Liver (tissue), 9 donors: Measurements from ENCODE around the gene SGCD. TPM values are rescaled to one million over a fixed set of nuclear protein-coding genes. Genes with fewer than 3 reads are reported as not detected.

Source experiments
- DNase-seq: peaks from one replicate; pipeline ENCODE4 v3.0.0-alpha.2; 2017; ENCODE audit warnings: low spot score
- H3K27ac ChIP-seq, 2 donors: one replicate each; pipeline ENCODE4 v1.7.0; 2013; ENCODE audit warnings: inconsistent platforms in 2 of 2, low read length in 2 of 2, control low read depth in 1 of 2, low read depth in 1 of 2, mild to moderate bottlenecking in 1 of 2
- H3K27me3 ChIP-seq, 4 donors: one replicate each; pipeline versions ENCODE4 v1.6.1 to v1.7.0; 2013; ENCODE audit warnings: low read length in 3 of 4, inconsistent platforms in 1 of 4, mild to moderate bottlenecking in 1 of 4, moderate library complexity in 1 of 4; ENCODE audit not compliant: control insufficient read depth in 4 of 4, insufficient read depth in 4 of 4
- H3K36me3 ChIP-seq, 4 donors: one replicate each; pipeline versions ENCODE4 v1.6.1 to v1.7.0; 2013; ENCODE audit warnings: low read length in 3 of 4, mild to moderate bottlenecking in 3 of 4, low read depth in 1 of 4, moderate library complexity in 1 of 4; ENCODE audit not compliant: control insufficient read depth in 4 of 4, insufficient read depth in 3 of 4
- H3K4me1 ChIP-seq, 4 donors: one replicate each; pipeline versions ENCODE4 v1.6.1 to v1.7.0; 2013; ENCODE audit warnings: low read length in 3 of 4, mild to moderate bottlenecking in 3 of 4, moderate library complexity in 1 of 4; ENCODE audit not compliant: control insufficient read depth in 4 of 4, insufficient read depth in 4 of 4
- H3K4me3 ChIP-seq, 3 donors: one replicate each; pipeline versions ENCODE4 v1.6.1 to v1.7.0; 2013; ENCODE audit warnings: low read length in 3 of 3, control low read depth in 1 of 3, low read depth in 1 of 3, mild to moderate bottlenecking in 1 of 3
- H3K9ac ChIP-seq, 2 donors: one replicate each; pipeline ENCODE4 v1.7.0; 2013; ENCODE audit warnings: low read length in 2 of 2, mild to moderate bottlenecking in 2 of 2, moderate library complexity in 2 of 2, control low read depth in 1 of 2, low read depth in 1 of 2
- H3K9me3 ChIP-seq, 4 donors: one replicate each; pipeline versions ENCODE4 v1.6.1 to v1.7.0; 2013; ENCODE audit warnings: low read length in 3 of 4; ENCODE audit not compliant: control insufficient read depth in 4 of 4
- ATF3 ChIP-seq: IDR thresholded peaks from 2 replicates; pipeline ENCODE4 v1.6.1; 2016; ENCODE audit warnings: antibody characterized with exemption
- FOXA1 ChIP-seq: IDR thresholded peaks from 2 replicates; pipeline ENCODE4 v1.6.1; 2016; ENCODE audit warnings: antibody characterized with exemption
- GABPA ChIP-seq, 2 donors: IDR thresholded peaks in 1 of 2; conservative IDR thresholded peaks in 1 of 2; 2 replicates each; pipeline ENCODE4 v1.6.1; 2016; ENCODE audit warnings: antibody characterized with exemption in 2 of 2, mild to moderate bottlenecking in 1 of 2, moderate library complexity in 1 of 2
- HNF4A ChIP-seq, 2 donors: conservative IDR thresholded peaks; 2 replicates each; pipeline ENCODE4 v1.6.1; 2016; ENCODE audit warnings: antibody characterized with exemption in 2 of 2, mild to moderate bottlenecking in 2 of 2
- REST ChIP-seq: IDR thresholded peaks from 2 replicates; pipeline ENCODE4 v1.6.1; 2016; ENCODE audit warnings: antibody characterized with exemption, mild to moderate bottlenecking
- SP1 ChIP-seq: IDR thresholded peaks from 2 replicates; pipeline ENCODE4 v1.6.1; 2018; ENCODE audit warnings: antibody characterized with exemption, mild to moderate bottlenecking
- TAF1 ChIP-seq: conservative IDR thresholded peaks from 2 replicates; pipeline ENCODE4 v1.6.1; 2016; ENCODE audit warnings: antibody characterized with exemption, mild to moderate bottlenecking
- YY1 ChIP-seq: IDR thresholded peaks from 2 replicates; pipeline ENCODE4 v1.6.1; 2016; ENCODE audit warnings: antibody characterized with exemption, mild to moderate bottlenecking
- whole genome bisulfite sequencing: extraction: QIAGEN DNeasy Blood & Tissue Kit; methylation state at CpG from one replicate; pipeline ENCODE4 v1.1.7; 2013; 5-methylcytosine and 5-hydroxymethylcytosine counted together
- polyA plus RNA-seq, 2 donors: library from polyadenylated mRNA; stranded (reverse) in 1 of 2; unstranded in 1 of 2; fragments of 200-250 nt in 1 of 2; fragments of >200 nt in 1 of 2; fragmentation: Nextera tagmentation in 1 of 2; extraction: Ambion mirVana in 1 of 2; gene quantifications; one replicate each; pipeline versions ENCODE4 v1.2.1 to v1.2.3, GENCODE V29; 2013 to 2015
- total RNA-seq, 2 donors: library from RNA; depleted of rRNA; stranded (reverse); fragments of >200 nt; gene quantifications; one replicate each; pipeline ENCODE4 v1.2.3, GENCODE V29; 2014
- TF ChIP-seq, protein P1 (sequence below): fragments of 150-350 bp; IDR thresholded peaks from 2 replicates; pipeline ENCODE4 v1.5.1; 2017; ENCODE audit warnings: improper control_type of control experiment, low read depth, low read length; ENCODE audit not compliant: missing input control
- donor health status: healthy.
- donor health status: healthy.
- donor health status: healthy.
- donor health status: healthy.
- donor health status: healthy.

Gene SGCD
- total and polyA plus RNA-seq, 4 donors = 0.35 to 1.7 (median 1.0) TPM

GRCh38 chr5:156367597-156367996, 40.6 kb downstream of the SGCD start (continued):
- TF ChIP-seq, protein P1, sequence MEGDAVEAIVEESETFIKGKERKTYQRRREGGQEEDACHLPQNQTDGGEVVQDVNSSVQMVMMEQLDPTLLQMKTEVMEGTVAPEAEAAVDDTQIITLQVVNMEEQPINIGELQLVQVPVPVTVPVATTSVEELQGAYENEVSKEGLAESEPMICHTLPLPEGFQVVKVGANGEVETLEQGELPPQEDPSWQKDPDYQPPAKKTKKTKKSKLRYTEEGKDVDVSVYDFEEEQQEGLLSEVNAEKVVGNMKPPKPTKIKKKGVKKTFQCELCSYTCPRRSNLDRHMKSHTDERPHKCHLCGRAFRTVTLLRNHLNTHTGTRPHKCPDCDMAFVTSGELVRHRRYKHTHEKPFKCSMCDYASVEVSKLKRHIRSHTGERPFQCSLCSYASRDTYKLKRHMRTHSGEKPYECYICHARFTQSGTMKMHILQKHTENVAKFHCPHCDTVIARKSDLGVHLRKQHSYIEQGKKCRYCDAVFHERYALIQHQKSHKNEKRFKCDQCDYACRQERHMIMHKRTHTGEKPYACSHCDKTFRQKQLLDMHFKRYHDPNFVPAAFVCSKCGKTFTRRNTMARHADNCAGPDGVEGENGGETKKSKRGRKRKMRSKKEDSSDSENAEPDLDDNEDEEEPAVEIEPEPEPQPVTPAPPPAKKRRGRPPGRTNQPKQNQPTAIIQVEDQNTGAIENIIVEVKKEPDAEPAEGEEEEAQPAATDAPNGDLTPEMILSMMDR = no peak
- TF ChIP-seq SP1 = peak; percentile 77

- no peak for DNase-seq
- no peaks in the 10 kb centered on the region for H3K4me1 ChIP-seq
- H3K4me3 ChIP-seq = no peak overlapping the region
- TF ChIP-seq SP1 (no peak), YY1 (no peak)
- H3K27ac ChIP-seq = no peak overlapping the region
- no peak overlapping the region for H3K9ac ChIP-seq
- no peaks in the 10 kb centered on the region for H3K27me3 ChIP-seq
- H3K9me3 ChIP-seq = no peaks in the 10 kb centered on the region
- H3K36me3 ChIP-seq = no peaks in the 10 kb centered on the region
- 45% methylated on average over 3 of the region's 3 CpGs for WGBS
Observed at GRCh38 chr5:156375895-156376495, 49.0 kb downstream of the SGCD start.

- Histone ChIP-seq H3K9ac (no peak overlapping the region), H3K4me3 (no peak overlapping the region), H3K27ac (no peak overlapping the region), H3K27me3 (no peaks in the 10 kb centered on the region), H3K9me3 (no peaks in the 10 kb centered on the region), H3K36me3 (no peaks in the 10 kb centered on the region), H3K4me1 (no peaks in the 10 kb centered on the region)
- no peak for TF ChIP-seq FOXA1
- no peak for TF ChIP-seq REST
- no peak for TF ChIP-seq GABPA (IDR thresholded peaks at IDR 0.05 in 1 of 2, conservative IDR thresholded peaks at IDR 0.05 in 1 of 2)
- no peak for TF ChIP-seq HNF4A (conservative IDR thresholded peaks at IDR 0.05)
- no peak for TF ChIP-seq SP1
- DNase-seq = no peak
Observed at GRCh38 chr5:156376751-156377150, 49.8 kb downstream of the SGCD start.

- Histone ChIP-seq H3K9ac (no peak overlapping the region), H3K4me1 (no peaks in the 10 kb centered on the region), H3K36me3 (no peaks in the 10 kb centered on the region), H3K9me3 (no peaks in the 10 kb centered on the region), H3K4me3 (no peak overlapping the region), H3K27ac (no peak overlapping the region), H3K27me3 (no peaks in the 10 kb centered on the region)
- no peak for DNase-seq
- TF ChIP-seq TAF1 = no peak
- TF ChIP-seq ATF3 = no peak
- 79% methylated on average over 2 of the region's 2 CpGs for WGBS
Observed at GRCh38 chr5:156378159-156378558, 51.2 kb downstream of the SGCD start.
